Measurements from ENCODE around the gene C2CD2.

The C2CD2 gene

GRCh38 chr21:41929248-41929647, 24.6 kb downstream of the C2CD2 start:
- no peak for DNase-seq

GRCh38 chr21:41928621-41929220, 25.1 kb downstream of the C2CD2 start:
- DNase-seq: no peak

- DNase-seq: no peak
These were observed 25.9 kb downstream of the C2CD2 start for GRCh38 chr21:41927727-41928409.

GRCh38 chr21:41926807-41927171, 27.0 kb downstream of the C2CD2 start:
- no peak for DNase-seq

GRCh38 chr21:41926117-41926806, 27.6 kb downstream of the C2CD2 start:
- DNase-seq: peak in 1 of 3 experiments; percentile 5

- no peak for DNase-seq
These were observed 28.1 kb downstream of the C2CD2 start for GRCh38 chr21:41925767-41926116.

GRCh38 chr21:41924368-41924754, 29.5 kb downstream of the C2CD2 start:
- peak in 1 of 3 experiments; percentile 50 for DNase-seq

GRCh38 chr21:41923631-41924367, 30.0 kb downstream of the C2CD2 start:
- DNase-seq: peak in 1 of 3 experiments; percentile 39

- DNase-seq: no peak
These were observed 30.6 kb downstream of the C2CD2 start for GRCh38 chr21:41923186-41923585.

- no peak for DNase-seq
These were observed 32.8 kb downstream of the C2CD2 start for GRCh38 chr21:41921021-41921420.

GRCh38 chr21:41920476-41920875, 33.3 kb downstream of the C2CD2 start:
- peak in 1 of 3 experiments; percentile 52 for DNase-seq

GRCh38 chr21:41919666-41920398, 34.0 kb downstream of the C2CD2 start:
- no peak for DNase-seq

- no peak for DNase-seq
These were observed 35.1 kb downstream of the C2CD2 start for GRCh38 chr21:41918561-41919358.

- no peak for DNase-seq
These were observed 36.3 kb downstream of the C2CD2 start for GRCh38 chr21:41917531-41917930.

GRCh38 chr21:41916888-41917433, 36.9 kb downstream of the C2CD2 start:
- no peak for DNase-seq

- DNase-seq: no peak
These were observed 38.9 kb downstream of the C2CD2 start for GRCh38 chr21:41914965-41915364.

- DNase-seq: no peak
These were observed 39.5 kb downstream of the C2CD2 start for GRCh38 chr21:41914358-41914757.

- no peak for DNase-seq
These were observed 40.6 kb downstream of the C2CD2 start for GRCh38 chr21:41913230-41913629.

- DNase-seq: no peak
These were observed 45.0 kb downstream of the C2CD2 start for GRCh38 chr21:41908829-41909228.

- no peak for DNase-seq
These were observed 46.1 kb downstream of the C2CD2 start for GRCh38 chr21:41907496-41908258.

- no peak for DNase-seq
These were observed 47.0 kb downstream of the C2CD2 start for GRCh38 chr21:41906770-41907169.

All from NCI-H1417 (cell line).